ENCODE results near the gene TIGD6.
"Not testable (repeated sequence)": the region's sequence is repeated elsewhere in the genome, so short reads cannot be mapped to it uniquely, and the experiment has no call there.

The TIGD6 gene

GRCh38 chr5:149951138-149951749 is 49.2 kb downstream of the TIGD6 start:
- Histone ChIP-seq H3K4me1 (ENCODE audit: insufficient read depth, low read length) (no peaks in the 10 kb centered on the region), H3K36me3 (ENCODE audit: insufficient read depth, low read depth, low read length) (no peaks in the 10 kb centered on the region), H3K9me3 (ENCODE audit: insufficient read depth, low read depth, low read length) (no peaks in the 10 kb centered on the region), H3K27ac (ENCODE audit: low read length) (no peak overlapping the region), H3K27me3 (ENCODE audit: insufficient read depth, low read length) (no peaks in the 10 kb centered on the region), H3K4me3 (ENCODE audit: low read length) (no peak overlapping the region), H3K9ac (ENCODE audit: low read depth, low read length) (no peak overlapping the region)

DNA sequence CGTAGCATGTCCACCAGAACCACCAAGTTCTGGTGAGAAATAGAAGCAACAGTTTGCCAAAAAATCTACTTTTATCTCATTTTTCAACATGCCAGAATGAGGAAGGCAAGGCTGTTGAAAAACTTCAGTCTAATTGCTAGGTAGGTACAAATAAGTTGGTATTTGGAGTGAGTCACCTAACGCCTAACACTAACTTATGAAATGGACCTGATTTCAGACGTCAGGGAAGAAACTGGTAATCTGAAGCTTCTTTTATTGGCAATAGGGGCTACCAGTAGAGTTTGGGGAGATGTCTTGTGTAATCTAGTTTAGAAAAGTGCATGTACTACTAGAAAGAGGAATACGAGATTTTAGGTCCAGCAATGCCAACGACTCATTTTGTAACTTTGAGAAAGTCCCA is 51.5 kb downstream of the TIGD6 start:
- H3K9ac ChIP-seq (ENCODE audit: low read depth, low read length), result no peak overlapping the region
- no peaks in the 10 kb centered on the region for H3K36me3 ChIP-seq (ENCODE audit: insufficient read depth, low read depth, low read length)
- no peaks in the 10 kb centered on the region for H3K27me3 ChIP-seq (ENCODE audit: insufficient read depth, low read length)
- no peak overlapping the region for H3K4me3 ChIP-seq (ENCODE audit: low read length)
- H3K4me1 ChIP-seq (ENCODE audit: insufficient read depth, low read length), result no peaks in the 10 kb centered on the region
- no peak overlapping the region for H3K27ac ChIP-seq (ENCODE audit: low read length)
- no peaks in the 10 kb centered on the region for H3K9me3 ChIP-seq (ENCODE audit: insufficient read depth, low read depth, low read length)

GRCh38 chr5:149946118-149946517 is 54.3 kb downstream of the TIGD6 start:
- no peak overlapping the region for H3K27ac ChIP-seq (ENCODE audit: low read length)
- no peaks in the 10 kb centered on the region for H3K9me3 ChIP-seq (ENCODE audit: insufficient read depth, low read depth, low read length)
- H3K36me3 ChIP-seq (ENCODE audit: insufficient read depth, low read depth, low read length), result no peaks in the 10 kb centered on the region
- no peak overlapping the region for H3K9ac ChIP-seq (ENCODE audit: low read depth, low read length)
- H3K4me1 ChIP-seq (ENCODE audit: insufficient read depth, low read length), result no peaks in the 10 kb centered on the region
- H3K27me3 ChIP-seq (ENCODE audit: insufficient read depth, low read length), result no peaks in the 10 kb centered on the region
- H3K4me3 ChIP-seq (ENCODE audit: low read length), result no peak overlapping the region

DNA sequence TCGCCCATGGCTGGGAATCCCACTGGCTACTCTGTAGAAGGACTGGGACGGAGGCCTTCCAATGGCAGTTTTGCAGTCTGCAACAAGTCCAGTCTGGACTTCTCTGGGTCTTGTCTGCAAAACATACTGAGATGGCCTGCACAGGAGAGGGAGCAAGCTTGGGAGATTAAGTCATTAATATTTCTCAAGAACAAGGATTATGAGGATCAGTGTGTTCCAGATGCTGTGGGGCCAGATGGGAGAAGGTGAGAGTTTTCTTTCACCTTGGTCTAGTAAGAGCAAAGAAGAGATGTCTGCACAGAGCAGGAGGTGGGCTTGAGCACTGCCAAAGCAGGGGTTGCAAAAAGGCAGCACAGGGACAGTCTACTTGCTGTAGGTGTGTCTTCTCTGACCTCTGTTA is 55.8 kb downstream of the TIGD6 start, which contains the start of gene PDE6A:
Gene PDE6A, minus strand, starts transcription at position 128 of the 400 bp plus-strand sequence. Its CDS starts 120 bp downstream, at position 8.
- H3K4me1 ChIP-seq (ENCODE audit: insufficient read depth, low read length), result no peaks in the 10 kb centered on the region
- no peak within 1 kb of the TSS for H3K9ac ChIP-seq (ENCODE audit: low read depth, low read length)
- H3K9me3 ChIP-seq (ENCODE audit: insufficient read depth, low read depth, low read length), result no peaks in the 10 kb centered on the region
- no peak within 1 kb of the TSS for H3K27ac ChIP-seq (ENCODE audit: low read length)
- H3K36me3 ChIP-seq (ENCODE audit: insufficient read depth, low read depth, low read length), result no peaks in the 10 kb centered on the region
- no peaks in the 10 kb centered on the region for H3K27me3 ChIP-seq (ENCODE audit: insufficient read depth, low read length)
- no peak within 1 kb of the TSS for H3K4me3 ChIP-seq (ENCODE audit: low read length)

GRCh38 chr5:149943177-149943949 is 57.1 kb downstream of the TIGD6 start:
- H3K9me3 ChIP-seq (ENCODE audit: insufficient read depth, low read depth, low read length); H3K4me1 ChIP-seq (ENCODE audit: insufficient read depth, low read length); H3K27me3 ChIP-seq (ENCODE audit: insufficient read depth, low read length); H3K4me3 ChIP-seq (ENCODE audit: low read length); H3K27ac ChIP-seq (ENCODE audit: low read length); H3K36me3 ChIP-seq (ENCODE audit: insufficient read depth, low read depth, low read length); H3K9ac ChIP-seq (ENCODE audit: low read depth, low read length): not testable (repeated sequence)
